A549 (cell line): ENCODE data around the gene TTC19. TPM values are rescaled to one million over a fixed set of nuclear protein-coding genes. Genes with fewer than 3 reads are reported as not detected.

Experiments used
- ATAC-seq, 2 experiments: fragments of 200-7000 bp in 1 of 2; fragments of >200 bp in 1 of 2; cut with Nextera tagmentation in 1 of 2; cut with Tn5 transposase in 1 of 2; 3 replicates each; pipeline versions ENCODE4 v1.8.0 to v1.9.1; 2018 to 2020; ENCODE audit warnings: mild to moderate bottlenecking in 1 of 2, moderate library complexity in 1 of 2
- CTCF ChIA-PET: fragments of 300-600 bp; sonication (Branson Sonifier 250); formaldehyde crosslinking; extraction: SDS; loops from one replicate; lab custom pipeline; 2021; ENCODE audit warnings: antibody characterized with exemption, inconsistent platforms; lab: Yijun Ruan, JAX
- POLR2A ChIA-PET: fragments of 350-600 bp; formaldehyde crosslinking; extraction: SDS; loops from one replicate; lab custom pipeline; 2021; ENCODE audit warnings: antibody characterized with exemption, inconsistent platforms; lab: Yijun Ruan, JAX
- DNase-seq, 2 experiments: peaks; one replicate each; pipeline versions ENCODE4 v3.0.0 to v3.0.0-alpha.2; 2011 to 2016; ENCODE audit warnings: low read depth in 1 of 2, low spot score in 1 of 2
- FAIRE-seq: peaks from 2 replicates; lab custom pipeline; 2011; peaks lifted over from hg19 to GRCh38; lab: Jason Lieb, UNC
- H3K27ac ChIP-seq, 2 experiments: fragments of >200 bp; sonication (Bioruptor Twin); formaldehyde crosslinking; 3 replicates each; pipeline ENCODE4 v1.5.1; 2016 to 2017
- H3K4me1 ChIP-seq: fragments of >200 bp; sonication (Bioruptor Twin); formaldehyde crosslinking; 3 replicates; pipeline ENCODE4 v1.6.1; 2016
- H3K4me2 ChIP-seq: fragments of >200 bp; sonication (Bioruptor Twin); formaldehyde crosslinking; 3 replicates; pipeline ENCODE4 v1.6.1; 2016
- H3K4me3 ChIP-seq: fragments of >200 bp; sonication (Bioruptor Twin); formaldehyde crosslinking; 3 replicates; pipeline ENCODE4 v1.5.1; 2016
- H3K9me3 ChIP-seq: fragments of >200 bp; sonication (Bioruptor Twin); formaldehyde crosslinking; 3 replicates; pipeline ENCODE4 v1.6.1; 2016
- CBX8 ChIP-seq: fragments of 200-600 bp; sonication (generic); IDR thresholded peaks from 2 replicates; pipeline ENCODE4 v1.6.1; 2016
- CEBPB ChIP-seq, 2 experiments: fragments of >200 bp in 1 of 2; sonication (Bioruptor Twin) in 1 of 2; formaldehyde crosslinking in 1 of 2; IDR thresholded peaks; 2 replicates each; pipeline ENCODE4 v1.6.1; 2012 to 2016
- CHD4 ChIP-seq: fragments of 200-600 bp; sonication (generic); IDR thresholded peaks from 2 replicates; pipeline ENCODE4 v1.6.1; 2016; ENCODE audit warnings: antibody characterized with exemption, mild to moderate bottlenecking, borderline replicate concordance
- EHMT2 ChIP-seq: fragments of 200-600 bp; sonication (generic); IDR thresholded peaks from 2 replicates; pipeline ENCODE4 v1.6.1; 2016; ENCODE audit warnings: antibody characterized with exemption, low read depth, mild to moderate bottlenecking, moderate library complexity
- FOSL2 ChIP-seq, 2 experiments: fragments of 450-650 bp in 1 of 2; fragments of >200 bp in 1 of 2; sonication (Bioruptor Twin) in 1 of 2; formaldehyde crosslinking; IDR thresholded peaks; 2 replicates each; pipeline versions ENCODE4 v1.5.0 to v1.6.1; 2016 to 2020; ENCODE audit warnings: mild to moderate bottlenecking in 1 of 2, moderate library complexity in 1 of 2
- FOXS1 ChIP-seq: fragments of 250-450 bp; sonication (Bioruptor Pico); IDR thresholded peaks from 2 replicates; pipeline ENCODE4 v1.5.0; 2020; ENCODE audit warnings: mild to moderate bottlenecking, moderate library complexity
- HEYL ChIP-seq: fragments of 250-450 bp; sonication (Bioruptor Pico); IDR thresholded peaks from 2 replicates; pipeline ENCODE4 v1.8.0; 2021; ENCODE audit warnings: mild to moderate bottlenecking, moderate library complexity
- HOXA7 ChIP-seq: fragments of 250-450 bp; sonication (Bioruptor Pico); IDR thresholded peaks from 2 replicates; pipeline ENCODE4 v1.5.0; 2020; ENCODE audit warnings: mild to moderate bottlenecking, moderate library complexity
- HOXB5 ChIP-seq: fragments of 250-450 bp; sonication (Bioruptor Pico); IDR thresholded peaks from 2 replicates; pipeline ENCODE4 v1.5.0; 2020; ENCODE audit warnings: mild to moderate bottlenecking, moderate library complexity
- JUN ChIP-seq, 2 experiments: fragments of >200 bp; sonication (Bioruptor Twin); formaldehyde crosslinking; IDR thresholded peaks; 2 replicates in 1 of 2; 3 replicates in 1 of 2; pipeline ENCODE4 v1.6.1; 2016 to 2017
- KDM1A ChIP-seq: fragments of 200-600 bp; sonication (generic); IDR thresholded peaks from 2 replicates; pipeline ENCODE4 v1.6.1; 2016; ENCODE audit warnings: low read depth, mild to moderate bottlenecking
- MAFK ChIP-seq: fragments of 450-650 bp; IDR thresholded peaks from 2 replicates; pipeline ENCODE4 v1.6.1; 2014; ENCODE audit not compliant: partially characterized antibody
- NFE2L2 ChIP-seq: fragments of 150-350 bp; conservative IDR thresholded peaks from 2 replicates; pipeline ENCODE4 v1.6.1; 2014; ENCODE audit warnings: low read length
- PHF8 ChIP-seq: fragments of 200-600 bp; sonication (generic); IDR thresholded peaks from 2 replicates; pipeline ENCODE4 v1.6.1; 2016; ENCODE audit warnings: low read depth, mild to moderate bottlenecking, antibody characterized with exemption, moderate library complexity, borderline replicate concordance
- RARB ChIP-seq: fragments of 250-450 bp; sonication (Bioruptor Pico); IDR thresholded peaks from 2 replicates; pipeline ENCODE4 v1.8.0; 2021; ENCODE audit warnings: mild to moderate bottlenecking, moderate library complexity
- RCOR1 ChIP-seq: fragments of 150-350 bp; IDR thresholded peaks from 2 replicates; pipeline ENCODE4 v1.6.1; 2014; ENCODE audit warnings: antibody characterized with exemption, low read length, low read depth
- RNF2 ChIP-seq: fragments of 200-600 bp; sonication (generic); IDR thresholded peaks from 2 replicates; pipeline ENCODE4 v1.6.1; 2016; ENCODE audit warnings: low read depth, mild to moderate bottlenecking, antibody characterized with exemption, moderate library complexity, borderline replicate concordance
- TFCP2L1 ChIP-seq: fragments of 250-450 bp; sonication (Bioruptor Pico); IDR thresholded peaks from 2 replicates; pipeline ENCODE4 v1.5.0; 2021; ENCODE audit warnings: mild to moderate bottlenecking
- TP53 ChIP-seq: fragments of 250-450 bp; sonication (Bioruptor Pico); IDR thresholded peaks from 2 replicates; pipeline ENCODE4 v1.5.0; 2021; ENCODE audit warnings: mild to moderate bottlenecking, moderate library complexity
- ZC3H11A ChIP-seq: fragments of 450-650 bp; IDR thresholded peaks from 2 replicates; pipeline ENCODE4 v1.6.1; 2014; ENCODE audit warnings: antibody characterized with exemption, mild to moderate bottlenecking
- ZFP36 ChIP-seq: fragments of 450-650 bp; IDR thresholded peaks from 2 replicates; pipeline ENCODE4 v1.6.1; 2014; ENCODE audit warnings: borderline replicate concordance; ENCODE audit not compliant: partially characterized antibody
- ZNF302 ChIP-seq: fragments of 250-450 bp; sonication (Bioruptor Pico); IDR thresholded peaks from 2 replicates; pipeline ENCODE4 v1.9.0; 2021; ENCODE audit warnings: inconsistent platforms, mild to moderate bottlenecking, moderate library complexity
- ZSCAN20 ChIP-seq: fragments of 250-450 bp; sonication (Bioruptor Pico); IDR thresholded peaks from 2 replicates; pipeline ENCODE4 v1.8.0; 2022; ENCODE audit warnings: mild to moderate bottlenecking, moderate library complexity
- WGBS: methylation state at CpG from one replicate; pipeline ENCODE4 v1.1.6; 2017; ENCODE audit errors: missing lambda C conversion rate; 5-methylcytosine and 5-hydroxymethylcytosine counted together
- polyA minus RNA-seq: library from RNA; depleted of rRNA, polyadenylated mRNA; stranded (reverse); fragments of >200 nt; gene quantifications from 2 replicates; pipeline ENCODE4 v1.2.3, GENCODE V29; 2011; rRNA and poly(A)+ RNA removed
- polyA plus RNA-seq, 4 experiments: library from polyadenylated mRNA; depleted of rRNA in 3 of 4; stranded (reverse); fragments of >200 nt; fragmentation: RNase III in 1 of 4; extraction: RNeasy Plus Mini Kit Qiagen cat#74134 plus additional on column Dnase treatment in 1 of 4; gene quantifications; 2 replicates in 3 of 4; 3 replicates in 1 of 4; pipeline ENCODE4 v1.2.3, GENCODE V29; 2011 to 2017
- TF ChIP-seq, protein P1 (sequence below): IDR thresholded peaks from 2 replicates; pipeline ENCODE4 v1.6.1; 2012
- TF ChIP-seq, protein P2 (sequence below): fragments of 450-650 bp; IDR thresholded peaks from 2 replicates; pipeline ENCODE4 v1.6.1; 2014; ENCODE audit warnings: antibody characterized with exemption
- TF ChIP-seq, protein P3 (sequence below): IDR thresholded peaks from 2 replicates; pipeline ENCODE4 v1.6.1; 2012; ENCODE audit warnings: low read depth, borderline replicate concordance
- TF ChIP-seq, protein P4 (sequence below): fragments of 200-600 bp; sonication (generic); IDR thresholded peaks from 2 replicates; pipeline ENCODE4 v1.6.1; 2016; ENCODE audit warnings: antibody characterized with exemption, mild to moderate bottlenecking, moderate library complexity
- TF ChIP-seq, protein P5 (sequence below): fragments of 250-450 bp; sonication (Bioruptor Pico); IDR thresholded peaks from 2 replicates; pipeline ENCODE4 v1.5.0; 2021; ENCODE audit warnings: mild to moderate bottlenecking, moderate library complexity, borderline replicate concordance

The TTC19 gene, protein sequence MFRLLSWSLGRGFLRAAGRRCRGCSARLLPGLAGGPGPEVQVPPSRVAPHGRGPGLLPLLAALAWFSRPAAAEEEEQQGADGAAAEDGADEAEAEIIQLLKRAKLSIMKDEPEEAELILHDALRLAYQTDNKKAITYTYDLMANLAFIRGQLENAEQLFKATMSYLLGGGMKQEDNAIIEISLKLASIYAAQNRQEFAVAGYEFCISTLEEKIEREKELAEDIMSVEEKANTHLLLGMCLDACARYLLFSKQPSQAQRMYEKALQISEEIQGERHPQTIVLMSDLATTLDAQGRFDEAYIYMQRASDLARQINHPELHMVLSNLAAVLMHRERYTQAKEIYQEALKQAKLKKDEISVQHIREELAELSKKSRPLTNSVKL
- 16.6 and 23.6 TPM in 2 replicates for polyA plus RNA-seq (2011; rRNA removed)
- polyA plus RNA-seq (2012; cell fraction: cytosol; rRNA removed): 7.5 and 11.9 TPM in 2 replicates
- 14.8 and 21.5 TPM in 2 replicates for polyA plus RNA-seq (2012; cell fraction: nucleus; rRNA removed)
- 30.3 to 33.7 TPM (median 31.3 TPM) in 3 replicates for polyA plus RNA-seq (2017; fragmentation: RNase III; extraction: RNeasy Plus Mini Kit Qiagen cat#74134 plus additional on column Dnase treatment)
- 19.2 and 20.5 TPM in 2 replicates for polyA minus RNA-seq

DNA sequence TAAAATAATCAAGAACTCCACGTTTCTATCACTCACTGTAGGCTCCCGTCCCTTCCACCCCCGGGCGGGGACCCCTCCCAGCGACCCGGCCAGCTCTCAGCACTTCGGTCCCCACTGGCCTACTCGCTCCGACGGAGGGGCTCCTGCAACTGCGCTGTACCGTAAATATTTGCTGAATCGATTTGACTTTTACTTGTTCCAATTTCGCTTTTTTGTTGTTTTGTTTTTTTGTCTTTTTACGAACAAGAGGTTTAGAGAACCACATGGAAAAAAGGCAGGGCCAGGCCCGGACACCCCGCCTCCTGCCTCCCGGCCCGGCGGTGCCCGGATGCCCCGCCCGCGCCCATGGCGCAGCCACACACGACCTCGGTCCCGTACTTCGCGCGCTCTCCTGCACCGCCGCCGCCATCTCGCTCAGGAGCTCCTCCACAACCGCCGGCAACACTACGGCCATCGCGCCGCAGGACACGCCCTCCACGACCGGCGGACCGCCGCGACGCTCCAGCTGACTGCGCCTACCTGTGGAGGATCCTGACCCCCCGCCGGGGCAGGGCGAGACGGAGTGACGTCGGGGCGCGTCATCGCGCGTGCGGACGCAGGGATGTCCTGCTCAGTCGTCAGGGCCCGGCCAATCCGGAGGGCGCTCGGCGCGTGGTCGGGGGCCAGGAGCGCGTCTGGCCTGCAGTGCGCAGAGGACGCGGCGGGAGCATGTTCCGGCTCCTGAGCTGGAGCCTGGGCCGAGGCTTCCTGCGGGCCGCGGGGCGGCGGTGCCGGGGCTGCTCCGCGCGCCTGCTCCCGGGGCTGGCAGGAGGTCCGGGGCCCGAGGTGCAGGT lies at the start of gene TTC19, which contains the start of gene ZSWIM7:
TSS of gene TTC19 (plus strand) at position 684 of the 833 bp plus-strand sequence. CDS start at position 709, 25 bp downstream.
TSS of gene ZSWIM7 (minus strand) at position 564 of the 833 bp plus-strand sequence. CDS start at position 454, 110 bp downstream.
- WGBS: under 1% methylated on average over 27 of the region's 91 CpGs
- DNase-seq (peak; percentile 99), FAIRE-seq (peak; percentile 94), ATAC-seq (peak; percentile 94 to 97)
- H3K4me1 ChIP-seq: peaks cover 10% of the 10 kb centered on the region; the same call in 1 of the 3 replicates
- H3K27ac ChIP-seq: peak within 1 kb of the TSS; percentile 94 to 97
- H3K4me2 ChIP-seq: peak within 1 kb of the TSS; percentile 89
- CTCF ChIA-PET: interaction anchor here (0.6 to 7.7 kb wide), 22 partner anchors 14 to 1027 kb away, joined by 3 to 105 read pairs (median 5); partner anchors contain the start of gene ADORA2B
- POLR2A ChIA-PET: interaction anchor here (0.9 to 2.5 kb wide), 16 partner anchors 10 to 736 kb away, joined by 3 to 24 read pairs (median 4); partner anchors contain the start of gene ADORA2B
- peak within 1 kb of the TSS; percentile 95 for H3K4me3 ChIP-seq
- H3K9me3 ChIP-seq: peaks cover 21% of the 10 kb centered on the region
- TF ChIP-seq ZSCAN20 (CRISPR knock-in tag): no peak
- TF ChIP-seq CEBPB (IDR thresholded peaks at IDR 0.05): no peak
- 0 out of 2 replicates have a peak, but pooled peaks have one; percentile 41 for TF ChIP-seq HOXB5 (CRISPR knock-in tag)
- TF ChIP-seq, protein P1, sequence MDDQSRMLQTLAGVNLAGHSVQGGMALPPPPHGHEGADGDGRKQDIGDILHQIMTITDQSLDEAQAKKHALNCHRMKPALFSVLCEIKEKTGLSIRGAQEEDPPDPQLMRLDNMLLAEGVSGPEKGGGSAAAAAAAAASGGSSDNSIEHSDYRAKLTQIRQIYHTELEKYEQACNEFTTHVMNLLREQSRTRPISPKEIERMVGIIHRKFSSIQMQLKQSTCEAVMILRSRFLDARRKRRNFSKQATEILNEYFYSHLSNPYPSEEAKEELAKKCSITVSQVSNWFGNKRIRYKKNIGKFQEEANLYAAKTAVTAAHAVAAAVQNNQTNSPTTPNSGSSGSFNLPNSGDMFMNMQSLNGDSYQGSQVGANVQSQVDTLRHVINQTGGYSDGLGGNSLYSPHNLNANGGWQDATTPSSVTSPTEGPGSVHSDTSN: peak; percentile 43; the same call in 1 of the 2 replicates
- TF ChIP-seq FOSL2 (IDR thresholded peaks at IDR 0.05): no peak
- TF ChIP-seq FOSL2 (CRISPR knock-in tag; IDR thresholded peaks at IDR 0.05): 0 out of 2 replicates have a peak, but pooled peaks have one; percentile 54
- TF ChIP-seq, protein P2, sequence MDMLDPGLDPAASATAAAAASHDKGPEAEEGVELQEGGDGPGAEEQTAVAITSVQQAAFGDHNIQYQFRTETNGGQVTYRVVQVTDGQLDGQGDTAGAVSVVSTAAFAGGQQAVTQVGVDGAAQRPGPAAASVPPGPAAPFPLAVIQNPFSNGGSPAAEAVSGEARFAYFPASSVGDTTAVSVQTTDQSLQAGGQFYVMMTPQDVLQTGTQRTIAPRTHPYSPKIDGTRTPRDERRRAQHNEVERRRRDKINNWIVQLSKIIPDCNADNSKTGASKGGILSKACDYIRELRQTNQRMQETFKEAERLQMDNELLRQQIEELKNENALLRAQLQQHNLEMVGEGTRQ: 0 out of 2 replicates have a peak, but pooled peaks have one; percentile 54
- TF ChIP-seq ZC3H11A: no peak
- TF ChIP-seq RCOR1: no peak
- no peak for TF ChIP-seq ZFP36
- TF ChIP-seq ZNF302 (CRISPR knock-in tag): no peak
- TF ChIP-seq, protein P3, sequence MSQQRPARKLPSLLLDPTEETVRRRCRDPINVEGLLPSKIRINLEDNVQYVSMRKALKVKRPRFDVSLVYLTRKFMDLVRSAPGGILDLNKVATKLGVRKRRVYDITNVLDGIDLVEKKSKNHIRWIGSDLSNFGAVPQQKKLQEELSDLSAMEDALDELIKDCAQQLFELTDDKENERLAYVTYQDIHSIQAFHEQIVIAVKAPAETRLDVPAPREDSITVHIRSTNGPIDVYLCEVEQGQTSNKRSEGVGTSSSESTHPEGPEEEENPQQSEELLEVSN: peak; percentile 76
- TF ChIP-seq CBX8: no peak
- TF ChIP-seq TP53 (CRISPR knock-in tag): no peak
- 0 out of 2 replicates have a peak, but pooled peaks have one; percentile 53 for TF ChIP-seq RNF2
- TF ChIP-seq MAFK: no peak
- TF ChIP-seq NFE2L2: no peak
- TF ChIP-seq PHF8: no peak; the same call in none of the 2 replicates
- TF ChIP-seq HEYL (CRISPR knock-in tag): no peak; the same call in 1 of the 2 replicates
- TF ChIP-seq HOXA7 (CRISPR knock-in tag): 0 out of 2 replicates have a peak, but pooled peaks have one; percentile 50
- no peak for TF ChIP-seq CHD4
- peak; percentile 85 to 99 for TF ChIP-seq JUN (IDR thresholded peaks at IDR 0.05)
- no peak for TF ChIP-seq KDM1A
- no peak for TF ChIP-seq FOXS1 (CRISPR knock-in tag)
- TF ChIP-seq, protein P4, sequence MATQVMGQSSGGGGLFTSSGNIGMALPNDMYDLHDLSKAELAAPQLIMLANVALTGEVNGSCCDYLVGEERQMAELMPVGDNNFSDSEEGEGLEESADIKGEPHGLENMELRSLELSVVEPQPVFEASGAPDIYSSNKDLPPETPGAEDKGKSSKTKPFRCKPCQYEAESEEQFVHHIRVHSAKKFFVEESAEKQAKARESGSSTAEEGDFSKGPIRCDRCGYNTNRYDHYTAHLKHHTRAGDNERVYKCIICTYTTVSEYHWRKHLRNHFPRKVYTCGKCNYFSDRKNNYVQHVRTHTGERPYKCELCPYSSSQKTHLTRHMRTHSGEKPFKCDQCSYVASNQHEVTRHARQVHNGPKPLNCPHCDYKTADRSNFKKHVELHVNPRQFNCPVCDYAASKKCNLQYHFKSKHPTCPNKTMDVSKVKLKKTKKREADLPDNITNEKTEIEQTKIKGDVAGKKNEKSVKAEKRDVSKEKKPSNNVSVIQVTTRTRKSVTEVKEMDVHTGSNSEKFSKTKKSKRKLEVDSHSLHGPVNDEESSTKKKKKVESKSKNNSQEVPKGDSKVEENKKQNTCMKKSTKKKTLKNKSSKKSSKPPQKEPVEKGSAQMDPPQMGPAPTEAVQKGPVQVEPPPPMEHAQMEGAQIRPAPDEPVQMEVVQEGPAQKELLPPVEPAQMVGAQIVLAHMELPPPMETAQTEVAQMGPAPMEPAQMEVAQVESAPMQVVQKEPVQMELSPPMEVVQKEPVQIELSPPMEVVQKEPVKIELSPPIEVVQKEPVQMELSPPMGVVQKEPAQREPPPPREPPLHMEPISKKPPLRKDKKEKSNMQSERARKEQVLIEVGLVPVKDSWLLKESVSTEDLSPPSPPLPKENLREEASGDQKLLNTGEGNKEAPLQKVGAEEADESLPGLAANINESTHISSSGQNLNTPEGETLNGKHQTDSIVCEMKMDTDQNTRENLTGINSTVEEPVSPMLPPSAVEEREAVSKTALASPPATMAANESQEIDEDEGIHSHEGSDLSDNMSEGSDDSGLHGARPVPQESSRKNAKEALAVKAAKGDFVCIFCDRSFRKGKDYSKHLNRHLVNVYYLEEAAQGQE: no peak
- TF ChIP-seq, protein P5, sequence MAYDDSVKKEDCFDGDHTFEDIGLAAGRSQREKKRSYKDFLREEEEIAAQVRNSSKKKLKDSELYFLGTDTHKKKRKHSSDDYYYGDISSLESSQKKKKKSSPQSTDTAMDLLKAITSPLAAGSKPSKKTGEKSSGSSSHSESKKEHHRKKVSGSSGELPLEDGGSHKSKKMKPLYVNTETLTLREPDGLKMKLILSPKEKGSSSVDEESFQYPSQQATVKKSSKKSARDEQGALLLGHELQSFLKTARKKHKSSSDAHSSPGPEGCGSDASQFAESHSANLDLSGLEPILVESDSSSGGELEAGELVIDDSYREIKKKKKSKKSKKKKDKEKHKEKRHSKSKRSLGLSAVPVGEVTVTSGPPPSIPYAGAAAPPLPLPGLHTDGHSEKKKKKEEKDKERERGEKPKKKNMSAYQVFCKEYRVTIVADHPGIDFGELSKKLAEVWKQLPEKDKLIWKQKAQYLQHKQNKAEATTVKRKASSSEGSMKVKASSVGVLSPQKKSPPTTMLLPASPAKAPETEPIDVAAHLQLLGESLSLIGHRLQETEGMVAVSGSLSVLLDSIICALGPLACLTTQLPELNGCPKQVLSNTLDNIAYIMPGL (CRISPR knock-in tag): peak; percentile 54; the same call in 1 of the 2 replicates
- TF ChIP-seq EHMT2: no peak
- TF ChIP-seq RARB (CRISPR knock-in tag): no peak
- TF ChIP-seq TFCP2L1 (CRISPR knock-in tag): peak; percentile 78; the same call in 1 of the 2 replicates
